Measurements from ENCODE around the gene IL21R. TPM values are rescaled to one million over a fixed set of nuclear protein-coding genes. Genes with fewer than 3 reads are reported as not detected.

Gene IL21R
- total RNA-seq, 2 experiments from 2014 or later, result 34.5 to 34.8 TPM

GRCh38 chr16:27421961-27422740 is 20.2 kb downstream of the IL21R start:
- Mint-ChIP-seq H3K4me1 (ENCODE audit: low read depth) (peaks cover 36% of the 10 kb centered on the region), H3K27me3 (no peaks in the 10 kb centered on the region), H3K4me3 (no peak overlapping the region), H3K9me3 (peaks cover 8% of the 10 kb centered on the region), H3K27ac (peak overlapping the region; percentile 1), H3K36me3 (ENCODE audit: low read depth) (peaks cover 93% of the 10 kb centered on the region)
- DNase-seq (peak in 2 of 14 experiments; percentile 30 to 47), ATAC-seq (ENCODE audit: poor library complexity) (no peak)
- Histone ChIP-seq H3K27ac (ENCODE audit: low read depth in 1 of 2, low read length in 2 of 2) (no peak overlapping the region), H3K27me3 (ENCODE audit: control insufficient read depth in 1 of 2, insufficient read depth in 2 of 2, low read length in 2 of 2) (no peaks in the 10 kb centered on the region), H3K9me3 (ENCODE audit: control insufficient read depth in 1 of 2, insufficient read depth in 1 of 2, low read length in 2 of 2) (peaks cover 4 to 25% of the 10 kb centered on the region in 2 experiments), H3K4me3 (ENCODE audit: low read length) (no peak overlapping the region), H3K36me3 (ENCODE audit: insufficient read depth, low read length) (peaks cover 36% of the 10 kb centered on the region), H3K4me1 (ENCODE audit: insufficient read depth, low read length) (peaks cover 18% of the 10 kb centered on the region)
- CTCF ChIA-PET, result interaction anchor here (0.9 to 1.3 kb wide), 2 partner anchors 15 to 187 kb away, joined by 3 to 4 read pairs; no protein-coding TSS in a partner anchor
- TF ChIP-seq, protein P1, sequence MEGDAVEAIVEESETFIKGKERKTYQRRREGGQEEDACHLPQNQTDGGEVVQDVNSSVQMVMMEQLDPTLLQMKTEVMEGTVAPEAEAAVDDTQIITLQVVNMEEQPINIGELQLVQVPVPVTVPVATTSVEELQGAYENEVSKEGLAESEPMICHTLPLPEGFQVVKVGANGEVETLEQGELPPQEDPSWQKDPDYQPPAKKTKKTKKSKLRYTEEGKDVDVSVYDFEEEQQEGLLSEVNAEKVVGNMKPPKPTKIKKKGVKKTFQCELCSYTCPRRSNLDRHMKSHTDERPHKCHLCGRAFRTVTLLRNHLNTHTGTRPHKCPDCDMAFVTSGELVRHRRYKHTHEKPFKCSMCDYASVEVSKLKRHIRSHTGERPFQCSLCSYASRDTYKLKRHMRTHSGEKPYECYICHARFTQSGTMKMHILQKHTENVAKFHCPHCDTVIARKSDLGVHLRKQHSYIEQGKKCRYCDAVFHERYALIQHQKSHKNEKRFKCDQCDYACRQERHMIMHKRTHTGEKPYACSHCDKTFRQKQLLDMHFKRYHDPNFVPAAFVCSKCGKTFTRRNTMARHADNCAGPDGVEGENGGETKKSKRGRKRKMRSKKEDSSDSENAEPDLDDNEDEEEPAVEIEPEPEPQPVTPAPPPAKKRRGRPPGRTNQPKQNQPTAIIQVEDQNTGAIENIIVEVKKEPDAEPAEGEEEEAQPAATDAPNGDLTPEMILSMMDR (IDR thresholded peaks at IDR 0.05), result no peak
- intact Hi-C loops (cut with DNase I, micrococcal nuclease), result loop anchor here (1.0 to 2.0 kb wide), 2 partner anchors 14 to 15 kb away; no protein-coding TSS in a partner anchor
- POLR2A ChIA-PET, result interaction anchor here (0.7 to 2.1 kb wide), 8 partner anchors 15 to 219 kb away, joined by 3 to 7 read pairs (median 4); partner anchors contain the start of genes IL21R and KDM8

GRCh38 chr16:27424772-27425498 is 23.0 kb downstream of the IL21R start:
- Mint-ChIP-seq H3K36me3 (ENCODE audit: low read depth) (peaks cover 83% of the 10 kb centered on the region), H3K27me3 (no peaks in the 10 kb centered on the region), H3K27ac (peak overlapping the region; percentile 69), H3K4me1 (ENCODE audit: low read depth) (peaks cover 52% of the 10 kb centered on the region), H3K4me3 (no peak overlapping the region), H3K9me3 (peaks cover 8% of the 10 kb centered on the region)
- Histone ChIP-seq H3K27me3 (ENCODE audit: control insufficient read depth in 1 of 2, insufficient read depth in 2 of 2, low read length in 2 of 2) (no peaks in the 10 kb centered on the region), H3K27ac (ENCODE audit: low read depth in 1 of 2, low read length in 2 of 2) (peak overlapping the region in 1 of 2 donors; percentile 4), H3K36me3 (ENCODE audit: insufficient read depth, low read length) (peaks cover 30% of the 10 kb centered on the region), H3K4me3 (ENCODE audit: low read length) (no peak overlapping the region), H3K4me1 (ENCODE audit: insufficient read depth, low read length) (peaks cover 31% of the 10 kb centered on the region), H3K9me3 (ENCODE audit: control insufficient read depth in 1 of 2, insufficient read depth in 1 of 2, low read length in 2 of 2) (peaks cover 0 to 25% of the 10 kb centered on the region in 2 experiments)
- ChIA-PET POLR2A (no interaction called here), CTCF (no interaction called here)
- intact Hi-C loops (cut with DNase I, micrococcal nuclease), result loop anchor here in 1 of 2 experiments (1.0 kb wide), 1 partner anchor 12 kb away; no protein-coding TSS in a partner anchor
- TF ChIP-seq, protein P1 (IDR thresholded peaks at IDR 0.05), result no peak
- ATAC-seq (ENCODE audit: poor library complexity) (no peak), DNase-seq (peak in 2 of 14 experiments; percentile 4 to 23)

DNA sequence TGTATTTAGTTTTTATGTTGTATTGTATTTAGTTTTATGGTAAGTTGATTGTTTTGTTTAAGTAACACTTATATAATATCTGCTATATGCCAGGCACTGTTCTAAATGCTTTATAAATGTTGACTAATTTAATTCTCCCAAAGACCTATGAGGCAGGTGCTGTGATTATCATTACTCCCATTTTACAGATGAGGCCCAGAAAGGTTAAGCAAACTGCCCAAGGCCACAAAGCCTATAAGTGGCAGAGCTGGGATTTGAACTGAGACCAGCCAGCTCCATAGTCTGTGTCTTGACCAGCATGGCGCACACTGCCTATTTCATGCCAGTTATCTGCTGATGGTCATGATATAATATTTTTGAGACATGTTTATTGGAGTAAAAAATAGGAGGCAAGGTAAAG is 24.0 kb downstream of the IL21R start:
- intact Hi-C loops (cut with DNase I, micrococcal nuclease), result loop anchor here in 1 of 2 experiments (2.0 kb wide), 1 partner anchor 17 kb away; no protein-coding TSS in a partner anchor
- Mint-ChIP-seq H3K27ac (peak overlapping the region; percentile 69), H3K4me3 (no peak overlapping the region), H3K9me3 (peaks cover 6% of the 10 kb centered on the region), H3K4me1 (ENCODE audit: low read depth) (peaks cover 60% of the 10 kb centered on the region), H3K36me3 (ENCODE audit: low read depth) (peaks cover 82% of the 10 kb centered on the region), H3K27me3 (no peaks in the 10 kb centered on the region)
- DNase-seq (peak in 1 of 14 experiments; percentile 4), ATAC-seq (ENCODE audit: poor library complexity) (no peak)
- Histone ChIP-seq H3K27me3 (ENCODE audit: control insufficient read depth in 1 of 2, insufficient read depth in 2 of 2, low read length in 2 of 2) (no peaks in the 10 kb centered on the region), H3K36me3 (ENCODE audit: insufficient read depth, low read length) (peaks cover 38% of the 10 kb centered on the region), H3K27ac (ENCODE audit: low read depth in 1 of 2, low read length in 2 of 2) (peak overlapping the region in 1 of 2 donors; percentile 13), H3K4me1 (ENCODE audit: insufficient read depth, low read length) (peaks cover 33% of the 10 kb centered on the region), H3K9me3 (ENCODE audit: control insufficient read depth in 1 of 2, insufficient read depth in 1 of 2, low read length in 2 of 2) (peaks cover 0 to 23% of the 10 kb centered on the region in 2 experiments), H3K4me3 (ENCODE audit: low read length) (no peak overlapping the region)
- TF ChIP-seq, protein P1 (IDR thresholded peaks at IDR 0.05), result no peak
- ChIA-PET CTCF (interaction anchor here (2.4 kb wide), 1 partner anchor 58 kb away, joined by 9 read pairs; no protein-coding TSS in a partner anchor), POLR2A (interaction anchor here (1.0 to 1.3 kb wide), 4 partner anchors 12 to 59 kb away, joined by 3 to 8 read pairs (median 4); partner anchors contain the start of gene IL21R)

Measured in CD4-positive, alpha-beta T cell (primary cell).